ENCODE data around the gene CAPG. TPM values are rescaled to one million over a fixed set of nuclear protein-coding genes. Genes with fewer than 3 reads are reported as not detected.

The CAPG gene, protein sequence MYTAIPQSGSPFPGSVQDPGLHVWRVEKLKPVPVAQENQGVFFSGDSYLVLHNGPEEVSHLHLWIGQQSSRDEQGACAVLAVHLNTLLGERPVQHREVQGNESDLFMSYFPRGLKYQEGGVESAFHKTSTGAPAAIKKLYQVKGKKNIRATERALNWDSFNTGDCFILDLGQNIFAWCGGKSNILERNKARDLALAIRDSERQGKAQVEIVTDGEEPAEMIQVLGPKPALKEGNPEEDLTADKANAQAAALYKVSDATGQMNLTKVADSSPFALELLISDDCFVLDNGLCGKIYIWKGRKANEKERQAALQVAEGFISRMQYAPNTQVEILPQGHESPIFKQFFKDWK
- 56.0 and 78.2 TPM in 2 replicates for total RNA-seq (ENCODE audit: low replicate concordance)

DNA sequence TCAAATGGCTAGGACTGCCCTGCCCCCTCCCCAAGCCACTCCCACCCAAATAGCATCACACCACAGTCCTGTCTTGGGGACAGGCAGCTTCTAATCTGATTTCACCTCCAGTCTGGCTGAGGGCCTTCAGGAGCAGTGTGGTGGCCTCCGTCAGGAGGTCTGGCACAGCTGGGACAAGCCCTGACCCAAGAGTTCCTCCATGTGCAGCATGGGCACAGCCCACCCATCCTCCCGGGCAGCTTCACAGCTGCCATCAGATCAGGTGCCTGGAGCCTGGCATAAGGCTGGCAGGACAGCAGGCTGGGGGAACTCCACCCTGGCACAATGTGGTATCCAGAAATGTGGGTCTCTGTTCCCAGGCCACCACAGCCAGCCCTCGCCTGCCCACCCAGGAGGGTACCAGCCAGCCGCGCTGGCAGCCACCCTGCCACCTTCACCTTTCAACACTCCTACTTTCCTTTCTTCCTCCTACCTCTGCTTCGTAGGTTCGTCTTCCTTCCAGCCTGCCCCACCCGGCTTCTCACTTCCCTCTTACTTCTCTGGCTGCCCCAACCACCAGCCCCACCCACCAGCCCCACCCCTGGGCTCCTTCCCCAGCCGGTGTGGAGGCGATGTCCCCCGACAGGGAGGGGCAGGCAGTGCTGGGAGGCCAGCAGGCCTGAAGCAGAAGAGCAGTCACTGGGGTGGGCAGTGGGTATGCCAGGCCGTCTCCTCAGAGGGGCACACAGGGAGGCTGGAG, at the start of gene CAPG:
CAPG (minus strand) TSS at position 522 of the 739 bp plus-strand sequence. CDS start 8,221 bp downstream, outside the sequence.

DNA sequence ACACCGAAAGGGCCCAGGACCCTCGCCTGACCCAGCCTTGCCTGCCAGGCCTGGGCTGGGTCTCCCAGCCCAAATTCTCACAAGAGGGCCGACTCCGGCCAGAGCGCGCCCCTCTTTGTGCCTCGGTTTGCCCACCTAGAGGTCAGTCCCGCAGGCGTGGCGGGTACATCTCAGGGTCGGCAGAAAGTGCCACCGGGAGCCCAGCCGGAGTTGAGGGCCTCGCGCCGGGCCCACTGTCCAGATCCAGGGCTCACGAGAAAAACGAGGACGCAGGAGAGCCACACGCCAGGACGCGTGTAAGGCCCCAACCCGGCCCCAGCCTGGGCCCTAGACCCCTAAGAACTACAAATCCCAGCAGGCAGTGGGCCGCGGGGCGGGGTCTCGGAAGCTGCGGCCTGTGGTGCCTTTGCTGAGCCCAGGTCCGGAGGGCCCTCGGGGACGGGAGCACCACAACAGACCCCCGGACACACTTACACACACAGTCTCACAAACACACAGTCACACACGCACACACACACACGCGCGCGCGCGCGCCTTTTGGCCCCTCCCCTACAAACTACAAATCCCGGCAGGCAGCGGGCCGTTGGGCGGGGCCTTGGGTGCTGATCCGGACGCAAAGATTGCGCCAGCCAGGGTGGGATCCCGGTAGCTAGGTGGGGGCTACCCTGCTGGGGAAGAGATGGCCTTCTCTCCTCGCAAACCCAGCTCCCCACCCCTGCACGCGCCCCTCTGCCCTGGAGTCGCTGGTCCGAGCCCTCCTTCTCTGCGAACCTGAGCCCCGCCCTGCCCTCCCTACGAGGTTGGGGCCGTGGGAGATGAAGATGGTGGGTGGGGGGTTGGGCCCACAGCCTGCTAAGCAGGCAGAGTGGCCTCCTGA, 8.2 kb upstream of the CAPG start, which contains the start of gene SH2D6:
SH2D6 (plus strand) TSS at position 583 of the 877 bp plus-strand sequence. CDS start 10,752 bp downstream, outside the sequence.

DNA sequence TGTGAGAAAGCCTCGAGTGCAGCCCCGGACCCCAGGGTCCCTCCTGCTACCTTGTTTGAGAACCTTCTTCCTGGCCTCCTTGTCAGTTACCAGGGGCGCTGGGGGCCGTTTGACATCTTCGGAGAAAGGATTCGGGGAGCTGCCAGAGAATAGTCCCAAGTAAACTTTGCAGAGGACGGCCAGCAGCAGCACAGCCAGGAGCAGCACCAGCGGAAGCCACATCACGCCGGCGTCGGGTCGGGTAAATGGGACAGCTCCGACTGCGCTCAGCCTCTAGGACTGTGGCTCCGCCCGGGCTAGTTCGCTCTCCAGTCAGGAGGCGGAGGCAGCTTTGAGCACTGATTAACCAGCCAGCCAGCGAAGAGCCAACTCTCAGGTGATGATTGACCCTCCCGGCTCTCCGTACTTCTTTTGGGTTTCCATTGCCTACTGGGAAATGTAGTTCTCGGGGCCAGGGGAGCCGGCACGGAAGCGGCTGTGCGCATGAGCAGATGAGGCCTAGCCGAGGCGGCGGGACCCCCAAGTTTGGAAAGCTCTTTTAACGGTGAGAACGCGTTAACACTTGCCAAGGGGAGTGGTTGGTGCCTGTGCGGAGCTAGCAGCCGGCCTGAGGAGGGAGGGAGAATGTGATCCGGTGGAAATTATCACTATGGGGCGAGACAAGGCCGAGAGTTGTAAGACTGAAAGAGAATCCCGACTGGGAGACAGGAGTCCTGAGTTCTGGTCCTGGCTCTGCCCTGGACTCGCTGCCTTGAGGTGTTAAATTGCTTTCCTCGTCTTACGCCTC, 55.7 kb downstream of the CAPG start, which contains the start of the genes ELMOD3 and RETSAT:
ELMOD3 (plus strand) TSS at position 484 of the 787 bp plus-strand sequence. CDS start 2,430 bp downstream, outside the sequence.
RETSAT (minus strand) TSS at position 243 of the 787 bp plus-strand sequence; CDS start at position 222, 21 bp downstream.

Other genes starting within 250 kb of the CAPG start
- gene TGOLN2, start 82.4 kb downstream of the CAPG start, total RNA-seq (ENCODE audit: low replicate concordance), result 41.3 and 77.9 TPM in 2 replicates
- 48.9 and 62.6 TPM in 2 replicates for gene RETSAT, start 55.8 kb downstream of the CAPG start, total RNA-seq (ENCODE audit: low replicate concordance)
- 11.8 and 20.4 TPM in 2 replicates for gene ELMOD3, start 55.6 kb downstream of the CAPG start, total RNA-seq (ENCODE audit: low replicate concordance)
- gene SH2D6, start 8.3 kb upstream of the CAPG start, total RNA-seq (ENCODE audit: low replicate concordance), result 0.23 TPM in 1 of 2 replicates, not detected in the other
- gene MAT2A, start 128.8 kb upstream of the CAPG start, total RNA-seq (ENCODE audit: low replicate concordance), result 63.5 and 121 TPM in 2 replicates
- gene GGCX, start 151.1 kb upstream of the CAPG start, total RNA-seq (ENCODE audit: low replicate concordance), result 44.0 and 48.0 TPM in 2 replicates
- 4.0 and 5.2 TPM in 2 replicates for gene VAMP8, start 167.2 kb upstream of the CAPG start, total RNA-seq (ENCODE audit: low replicate concordance)
- gene VAMP5, start 174.1 kb upstream of the CAPG start, total RNA-seq (ENCODE audit: low replicate concordance), result 65.5 and 97.5 TPM in 2 replicates
- 322 and 332 TPM in 2 replicates for gene RNF181, start 185.4 kb upstream of the CAPG start, total RNA-seq (ENCODE audit: low replicate concordance)
- 8.6 and 11.0 TPM in 2 replicates for gene TMEM150A, start 192.3 kb upstream of the CAPG start, total RNA-seq (ENCODE audit: low replicate concordance)
- 11.3 and 15.0 TPM in 2 replicates for gene C2orf68, start 201.7 kb upstream of the CAPG start, total RNA-seq (ENCODE audit: low replicate concordance)
- gene USP39, start 205.8 kb upstream of the CAPG start, total RNA-seq (ENCODE audit: low replicate concordance), result 31.0 and 33.1 TPM in 2 replicates

Data from smooth muscle cell of the coronary artery (primary cell).